ENCODE results near the gene GRB2. TPM values are rescaled to one million over a fixed set of nuclear protein-coding genes. Genes with fewer than 3 reads are reported as not detected.
"Not testable (repeated sequence)": the region's sequence is repeated elsewhere in the genome, so short reads cannot be mapped to it uniquely, and the experiment has no call there.

The GRB2 gene
- total RNA-seq, 1 experiment from 2014 or later: 101 TPM

DNA sequence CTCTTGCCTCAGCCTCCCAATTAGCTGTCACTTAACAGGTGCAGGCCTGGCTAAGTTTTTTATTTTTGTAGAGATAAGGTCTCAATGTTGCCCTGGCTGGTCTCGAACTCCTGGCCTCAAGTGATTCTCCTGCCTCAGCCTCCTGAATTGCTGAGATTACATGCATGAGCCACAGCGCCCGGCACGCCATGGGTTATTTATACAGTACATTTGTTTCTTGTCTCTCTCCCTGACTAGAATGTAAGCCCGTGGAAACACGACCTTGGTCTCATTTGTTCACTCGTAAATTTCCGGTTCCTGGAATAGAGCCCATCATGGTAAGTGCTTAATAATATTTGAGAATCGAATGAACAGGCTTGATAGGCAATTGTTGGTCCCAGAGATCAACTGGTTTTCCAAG lies 118.3 kb downstream of the GRB2 start:
- Histone ChIP-seq H3K4me3 (ENCODE audit: low read depth, low read length, poor library complexity, severe bottlenecking) (no peak overlapping the region), H3K36me3 (ENCODE audit: insufficient read depth, low read length, poor library complexity, severe bottlenecking) (peaks cover 13% of the 10 kb centered on the region), H3K9me3 (ENCODE audit: low read depth, low read length, poor library complexity, severe bottlenecking) (no peaks in the 10 kb centered on the region), H3K4me1 (ENCODE audit: insufficient read depth, low read length, poor library complexity, severe bottlenecking) (no peaks in the 10 kb centered on the region), H3K27ac (ENCODE audit: low read depth, low read length, poor library complexity, severe bottlenecking) (no peak overlapping the region), H3K27me3 (replicated peaks; ENCODE audit: insufficient read depth, low read depth, low read length, poor library complexity) (no peaks in the 10 kb centered on the region)
- intact Hi-C loops (cut with micrococcal nuclease; ENCODE audit: unreplicated experiment): no loop called here
- no peak for DNase-seq (ENCODE audit: low spot score)
- POLR2A ChIA-PET (ENCODE audit: low non-redundant PET): no interaction called here
- CTCF ChIA-PET: no interaction called here
- no TSS peak for BruUV-seq (replicated peaks)
- no peak for TF ChIP-seq EZH2 (IDR thresholded peaks at IDR 0.05; ENCODE audit: borderline replicate concordance, low read depth, low read length, poor library complexity, severe bottlenecking)
- no peak for TF ChIP-seq CTCF (conservative IDR thresholded peaks at IDR 0.05; ENCODE audit: low read depth, low read length)

GRCh38 chr17:75285123-75285522 lies 120.4 kb downstream of the GRB2 start:
- intact Hi-C loops (cut with micrococcal nuclease; ENCODE audit: unreplicated experiment): no loop called here
- CTCF ChIA-PET: no interaction called here
- POLR2A ChIA-PET (ENCODE audit: low non-redundant PET): interaction anchor here (0.7 kb wide), 1 partner anchor 325 kb away, joined by 22 read pairs; no protein-coding TSS in a partner anchor
- peaks cover 13% of the 10 kb centered on the region for H3K36me3 ChIP-seq (ENCODE audit: insufficient read depth, low read length, poor library complexity, severe bottlenecking)
- H3K4me3 ChIP-seq (ENCODE audit: low read depth, low read length, poor library complexity, severe bottlenecking): no peak overlapping the region
- H3K4me1 ChIP-seq (ENCODE audit: insufficient read depth, low read length, poor library complexity, severe bottlenecking): no peaks in the 10 kb centered on the region
- H3K27ac ChIP-seq (ENCODE audit: low read depth, low read length, poor library complexity, severe bottlenecking): no peak overlapping the region
- H3K9me3 ChIP-seq (ENCODE audit: low read depth, low read length, poor library complexity, severe bottlenecking): no peaks in the 10 kb centered on the region
- TF ChIP-seq CTCF (conservative IDR thresholded peaks at IDR 0.05; ENCODE audit: low read depth, low read length): no peak
- no peaks in the 10 kb centered on the region for H3K27me3 ChIP-seq (replicated peaks; ENCODE audit: insufficient read depth, low read depth, low read length, poor library complexity)
- no TSS peak for BruUV-seq (replicated peaks)
- DNase-seq (ENCODE audit: low spot score): no peak

DNA sequence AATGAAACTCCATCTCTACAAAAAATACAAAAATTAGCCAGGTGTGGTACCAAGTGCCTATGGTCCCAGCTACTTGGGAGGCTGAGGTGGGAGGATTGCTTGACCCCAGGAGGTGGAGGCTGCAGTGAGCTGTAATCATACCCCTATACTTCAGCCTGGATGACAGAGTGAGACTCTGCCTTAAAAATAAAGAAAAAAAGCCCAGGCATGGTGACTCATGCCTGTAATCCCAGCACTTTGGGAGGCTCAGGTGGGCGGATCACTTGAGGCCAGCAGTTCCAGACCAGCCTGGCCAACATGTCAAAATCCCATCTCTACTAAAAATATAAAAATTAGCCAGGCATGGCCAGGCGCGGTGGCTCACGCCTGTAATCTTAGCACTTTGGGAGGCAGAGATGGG lies 125.3 kb downstream of the GRB2 start:
- H3K4me1 ChIP-seq (ENCODE audit: insufficient read depth, low read length, poor library complexity, severe bottlenecking); BruUV-seq (replicated peaks); intact Hi-C loops (cut with micrococcal nuclease; ENCODE audit: unreplicated experiment); POLR2A ChIA-PET (ENCODE audit: low non-redundant PET); H3K27ac ChIP-seq (ENCODE audit: low read depth, low read length, poor library complexity, severe bottlenecking); H3K36me3 ChIP-seq (ENCODE audit: insufficient read depth, low read length, poor library complexity, severe bottlenecking); DNase-seq (ENCODE audit: low spot score); H3K4me3 ChIP-seq (ENCODE audit: low read depth, low read length, poor library complexity, severe bottlenecking); H3K27me3 ChIP-seq (replicated peaks; ENCODE audit: insufficient read depth, low read depth, low read length, poor library complexity); H3K9me3 ChIP-seq (ENCODE audit: low read depth, low read length, poor library complexity, severe bottlenecking): not testable (repeated sequence)
- CTCF ChIA-PET: interaction anchor here (0.7 kb wide), 1 partner anchor 132 kb away, joined by 4 read pairs; no protein-coding TSS in a partner anchor

DNA sequence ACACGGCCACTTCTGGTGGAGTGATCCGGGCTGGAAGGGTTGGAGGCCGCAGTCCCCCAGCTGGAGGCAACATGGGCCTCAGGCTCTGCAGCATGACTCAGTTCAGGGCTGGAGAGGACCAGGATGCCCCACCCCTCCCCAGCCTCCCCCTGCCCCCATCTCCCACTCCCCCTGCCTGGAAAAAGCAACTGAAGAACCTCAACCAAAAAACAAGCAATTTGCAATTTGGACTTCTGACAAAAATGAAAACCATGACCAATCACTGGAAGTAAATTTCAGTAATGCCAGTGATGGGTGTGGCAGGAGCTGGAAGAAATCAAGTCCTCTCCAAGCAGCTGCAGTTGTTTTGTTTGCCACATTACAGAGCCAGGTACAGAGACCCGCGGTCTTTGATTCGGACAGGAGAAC lies 127.8 kb downstream of the GRB2 start:
- no peaks in the 10 kb centered on the region for H3K4me1 ChIP-seq (ENCODE audit: insufficient read depth, low read length, poor library complexity, severe bottlenecking)
- H3K36me3 ChIP-seq (ENCODE audit: insufficient read depth, low read length, poor library complexity, severe bottlenecking): peaks cover 4% of the 10 kb centered on the region
- no TSS peak for BruUV-seq (replicated peaks)
- H3K27ac ChIP-seq (ENCODE audit: low read depth, low read length, poor library complexity, severe bottlenecking): no peak overlapping the region
- ChIA-PET POLR2A (ENCODE audit: low non-redundant PET) (interaction anchor here (0.6 kb wide), 2 partner anchors 59 to 201 kb away, joined by 3 read pairs; no protein-coding TSS in a partner anchor), CTCF (no interaction called here)
- no peaks in the 10 kb centered on the region for H3K27me3 ChIP-seq (replicated peaks; ENCODE audit: insufficient read depth, low read depth, low read length, poor library complexity)
- no peaks in the 10 kb centered on the region for H3K9me3 ChIP-seq (ENCODE audit: low read depth, low read length, poor library complexity, severe bottlenecking)
- no peak for DNase-seq (ENCODE audit: low spot score)
- intact Hi-C loops (cut with micrococcal nuclease; ENCODE audit: unreplicated experiment): no loop called here
- no peak overlapping the region for H3K4me3 ChIP-seq (ENCODE audit: low read depth, low read length, poor library complexity, severe bottlenecking)
- TF ChIP-seq CTCF (conservative IDR thresholded peaks at IDR 0.05; ENCODE audit: low read depth, low read length): no peak
- no peak for TF ChIP-seq EZH2 (IDR thresholded peaks at IDR 0.05; ENCODE audit: borderline replicate concordance, low read depth, low read length, poor library complexity, severe bottlenecking)

Measured in A673 (cell line).